Stimulated activated CD4-positive, alpha-beta T cell treated with anti-CD3 and anti-CD28 coated beads, Interleukin-2, amount 100 ng/mL, for 4 hours (primary cell): Measurements from ENCODE around the gene TOMM20.
A peak's percentile ranks its signal among the peaks of the same experiment; 100 is the strongest.
"Not testable (repeated sequence)": the region's sequence is repeated elsewhere in the genome, so short reads cannot be mapped to it uniquely, and the experiment has no call there.

ENCODE experiments used
- DNase-seq: peaks from one replicate; pipeline ENCODE4 v3.0.0-alpha.2; 2020; ENCODE audit warnings: low read depth

Gene TOMM20

GRCh38 chr1:235078480-235079381 is 49.9 kb downstream of the TOMM20 start:
- DNase-seq: no peak

- no peak for DNase-seq
Observed at GRCh38 chr1:235077571-235078479, 50.8 kb downstream of the TOMM20 start.

DNA sequence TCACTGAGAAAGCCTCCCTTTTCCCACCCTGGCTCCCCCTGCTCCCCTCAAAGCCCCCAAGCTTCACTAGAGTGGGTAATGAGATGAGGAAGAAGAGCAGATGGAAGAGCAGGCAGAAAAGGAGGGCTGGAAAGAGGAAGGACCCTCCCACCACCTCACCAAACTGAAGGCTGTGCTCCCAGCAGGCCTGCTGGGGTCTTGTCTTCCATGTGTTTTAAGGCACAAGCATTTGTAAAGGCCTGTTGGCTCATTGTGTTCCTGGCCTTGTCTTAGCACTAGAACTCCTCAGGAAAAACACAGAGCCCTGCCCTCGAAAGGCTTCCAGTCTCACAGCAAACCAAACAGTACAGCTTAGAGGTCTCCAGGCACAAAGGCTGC is 51.5 kb downstream of the TOMM20 start:
- no peak for DNase-seq

DNA sequence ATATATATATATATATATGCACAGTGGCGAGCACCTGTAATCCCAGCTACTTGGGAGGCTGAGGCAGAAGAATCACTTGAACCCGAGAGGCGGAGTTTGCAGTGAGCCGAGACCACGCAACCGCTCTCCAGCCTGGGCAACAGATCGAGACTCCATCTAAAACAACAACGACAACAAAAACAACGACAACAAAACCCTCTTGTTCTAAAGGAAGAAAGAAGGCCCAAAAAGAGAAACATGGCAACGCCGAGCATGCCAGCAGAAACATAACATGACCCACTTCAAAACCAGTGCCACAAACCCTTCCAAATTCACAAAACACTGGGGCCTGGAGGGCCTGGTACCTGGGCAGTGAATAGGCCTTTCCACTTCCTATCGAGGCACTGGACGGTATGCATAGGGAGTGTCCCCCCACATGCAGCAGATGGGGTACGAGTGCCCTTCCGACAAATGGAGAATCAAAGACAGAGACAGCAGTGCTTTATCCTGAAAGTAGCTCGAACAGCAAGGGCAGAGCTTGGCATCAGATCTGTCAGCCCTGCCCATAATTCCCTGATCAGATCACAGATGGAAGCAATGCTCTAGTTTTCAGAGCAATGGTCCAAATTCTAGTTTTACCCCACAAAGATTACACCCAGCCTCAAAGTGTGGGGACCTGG is 52.0 kb downstream of the TOMM20 start:
- no peak for DNase-seq

DNA sequence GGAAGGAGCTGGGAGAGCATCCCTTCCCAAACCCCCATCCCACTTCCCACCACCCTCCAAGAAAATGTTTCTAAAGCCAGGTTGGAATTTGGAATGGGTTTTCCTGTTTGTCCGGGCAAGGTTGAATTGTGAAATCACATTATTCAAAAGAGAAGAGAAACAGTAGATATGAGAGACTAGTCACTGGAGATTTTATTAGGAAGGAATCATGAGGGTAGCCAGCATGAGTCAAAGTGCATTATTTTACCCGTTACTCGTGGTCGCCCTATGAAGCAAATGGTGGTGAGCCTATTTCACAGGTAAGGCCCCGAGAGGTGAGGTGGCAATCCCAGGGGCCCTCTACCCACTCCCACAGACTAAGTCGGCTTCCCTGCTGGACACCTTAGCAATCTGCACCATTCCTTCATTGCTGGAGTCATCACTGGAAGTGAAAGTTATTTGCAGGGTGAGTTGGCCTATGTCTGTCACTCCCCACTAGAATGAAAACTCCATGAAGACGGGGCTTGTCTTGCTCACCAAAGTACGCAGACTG is 52.8 kb downstream of the TOMM20 start:
- DNase-seq: no peak

- peak; percentile 66 for DNase-seq
Observed at GRCh38 chr1:235075048-235075776, 53.4 kb downstream of the TOMM20 start.

DNA sequence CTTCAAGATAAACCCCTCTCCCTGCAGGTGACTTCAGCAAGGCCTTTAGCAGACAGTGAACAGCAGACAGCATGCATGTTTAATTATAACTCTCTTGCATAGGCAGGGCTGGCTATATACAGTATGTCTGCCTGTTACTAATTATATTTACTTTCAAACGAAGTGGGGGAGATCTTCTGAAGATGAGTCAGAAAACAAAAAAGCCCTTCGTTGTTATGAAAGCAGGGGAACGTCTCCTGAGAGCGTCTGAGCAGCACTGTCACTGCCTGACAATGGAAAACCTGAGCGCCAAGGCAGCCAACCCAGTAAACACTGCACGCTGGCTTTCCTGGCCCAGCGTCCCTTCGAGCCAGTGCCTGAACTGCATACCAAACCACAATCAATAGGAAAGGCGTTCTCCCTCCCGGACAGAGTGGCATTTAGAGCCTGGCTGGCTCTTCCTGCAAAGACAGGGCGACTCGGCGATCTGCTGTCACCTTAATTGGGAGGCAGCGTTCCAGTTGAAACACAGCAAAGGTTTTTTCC is 54.1 kb downstream of the TOMM20 start:
- DNase-seq: peak; percentile 51

DNA sequence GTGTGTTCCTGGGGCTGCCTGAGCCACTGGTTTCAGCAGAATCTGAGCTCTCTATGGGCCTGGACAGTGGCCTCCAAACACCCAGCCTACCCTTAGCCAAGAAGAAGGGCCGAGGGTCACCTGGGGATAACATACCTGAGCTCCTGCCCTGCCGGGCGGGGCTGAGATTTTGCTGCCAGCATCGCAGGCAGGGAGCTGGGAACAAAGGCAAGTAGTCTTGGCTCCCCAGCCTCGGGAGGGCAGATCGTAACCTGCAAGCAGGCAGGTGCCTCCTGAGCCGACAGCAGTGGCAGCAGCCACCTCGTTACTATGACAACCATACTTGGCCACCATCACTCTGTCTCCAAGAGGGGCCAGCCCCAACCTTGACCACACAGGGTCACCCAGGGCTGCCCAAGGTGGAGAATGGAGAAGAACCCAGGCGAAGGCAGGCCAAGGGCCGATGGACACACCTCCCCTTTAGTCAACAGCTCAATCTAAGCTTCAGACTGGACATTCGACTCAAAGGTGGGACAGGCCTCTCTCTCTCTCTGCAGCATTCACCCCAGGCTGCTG is 54.6 kb downstream of the TOMM20 start:
- no peak for DNase-seq

GRCh38 chr1:235073331-235073967 is 55.2 kb downstream of the TOMM20 start:
- no peak for DNase-seq

DNA sequence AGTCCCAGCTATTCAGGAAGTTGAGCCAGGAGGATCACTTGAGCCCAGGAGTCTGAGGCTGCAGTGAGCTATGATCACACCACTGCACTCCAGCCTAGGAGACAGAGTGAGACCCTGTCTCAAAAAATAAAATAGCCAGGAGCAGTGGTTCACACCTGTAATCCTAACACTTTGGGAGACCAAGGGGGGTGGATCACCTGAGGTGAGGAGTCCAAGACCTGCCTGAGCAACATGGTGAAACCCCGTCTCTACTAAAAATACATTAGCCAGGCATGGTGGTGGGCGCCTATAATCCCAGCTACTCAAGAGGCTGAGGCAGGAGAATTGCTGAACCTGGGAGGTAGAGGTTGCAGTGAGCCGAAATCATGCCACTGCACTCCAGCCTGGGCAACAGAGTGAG is 56.1 kb downstream of the TOMM20 start:
- DNase-seq: not testable (repeated sequence)

DNA sequence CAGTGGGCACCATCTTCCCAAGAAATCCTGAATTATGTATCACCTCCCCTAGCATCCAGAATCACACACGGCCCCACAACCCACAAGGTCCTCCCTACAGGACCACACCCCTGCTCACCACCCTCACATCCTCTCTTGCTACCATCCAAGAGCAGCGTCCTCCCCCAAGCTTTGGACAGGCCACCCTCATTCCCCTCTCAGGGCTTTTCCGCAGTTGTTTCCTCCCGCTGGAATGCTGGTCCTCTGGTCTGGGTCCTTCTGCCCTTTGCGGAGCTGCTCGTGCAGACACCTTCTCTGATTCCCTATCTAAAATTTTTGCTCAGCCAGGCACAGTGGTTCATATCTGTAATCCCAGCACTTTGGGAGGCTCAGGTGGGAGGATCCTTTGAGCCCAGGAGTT is 56.5 kb downstream of the TOMM20 start:
- DNase-seq: no peak

- DNase-seq: no peak
Observed at GRCh38 chr1:235070819-235071218, 57.8 kb downstream of the TOMM20 start.

DNA sequence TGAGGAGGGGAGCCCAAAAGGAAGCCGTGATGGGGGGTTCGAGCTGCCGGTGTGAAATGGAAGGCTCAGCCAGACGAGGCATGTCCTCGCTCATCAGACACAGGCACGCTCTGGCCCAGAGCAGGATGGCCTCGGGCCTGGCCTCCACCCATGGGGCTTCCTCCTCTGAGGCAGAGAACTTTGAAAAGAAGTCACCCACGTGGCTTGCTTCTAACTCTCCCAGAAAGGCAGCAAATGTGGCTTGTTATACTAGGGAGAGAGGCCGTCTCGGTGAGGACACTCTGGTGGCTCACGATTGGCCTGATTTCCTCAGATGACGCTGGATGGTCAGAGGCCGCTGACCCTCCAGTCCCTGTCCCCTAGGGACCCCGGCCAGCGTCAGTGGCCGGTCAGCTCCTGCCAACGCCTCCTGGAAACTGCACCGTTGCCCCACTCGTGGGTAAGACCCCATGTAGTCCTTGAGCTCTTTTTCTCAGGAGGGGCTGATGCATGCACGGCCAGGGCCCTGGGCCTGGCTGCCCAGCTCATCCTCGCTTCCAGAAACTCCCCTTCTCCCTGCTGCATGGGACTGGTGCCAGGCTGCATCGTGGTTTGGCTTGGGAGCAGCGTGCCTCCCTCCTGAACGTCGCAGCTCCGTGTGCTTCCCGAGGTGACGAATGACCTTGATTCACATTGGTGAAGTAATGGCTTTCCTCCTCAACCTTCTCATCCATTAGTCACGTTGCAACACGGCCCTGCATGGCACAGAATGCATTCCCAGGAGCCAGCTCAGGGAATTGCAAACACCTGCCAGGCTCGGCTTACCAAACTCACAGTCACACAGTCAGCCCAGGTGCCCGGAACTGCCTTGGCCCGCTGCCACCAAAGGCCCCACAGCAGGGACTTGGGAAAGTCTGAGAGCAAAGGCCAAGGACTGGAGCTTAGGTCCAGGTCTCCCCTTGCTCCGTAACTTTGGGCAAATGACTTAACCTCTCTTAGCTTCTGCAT is 58.8 kb downstream of the TOMM20 start:
- DNase-seq: no peak

DNA sequence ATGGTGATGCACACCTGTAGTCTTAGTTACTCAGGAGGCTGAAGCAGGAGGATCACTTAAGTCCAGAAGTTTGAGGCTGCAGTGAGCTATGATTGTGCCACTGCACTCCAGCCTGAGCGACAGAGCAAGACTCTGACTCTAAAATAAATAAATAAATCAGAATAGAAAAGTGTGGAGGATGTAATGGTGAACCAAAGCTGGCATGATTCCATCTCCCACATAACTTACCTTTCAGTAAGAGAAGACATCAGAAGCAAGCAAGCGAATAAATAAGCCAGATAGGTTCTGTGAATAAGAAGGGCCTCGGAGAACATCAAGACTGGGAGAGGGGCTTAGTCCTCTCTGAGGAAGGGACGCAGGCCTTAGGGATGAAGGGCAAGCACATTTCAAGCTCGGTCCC is 59.5 kb downstream of the TOMM20 start:
- DNase-seq: no peak

GRCh38 chr1:235068158-235069121 is 60.2 kb downstream of the TOMM20 start:
- no peak for DNase-seq

GRCh38 chr1:235067396-235068157 is 61.1 kb downstream of the TOMM20 start:
- DNase-seq: peak; percentile 14
